IPS DF 6.9 (cell line): ENCODE data around the gene DENND4C.
"Not testable (repeated sequence)": the region's sequence is repeated elsewhere in the genome, so short reads cannot be mapped to it uniquely, and the experiment has no call there.

ENCODE experiments used
- DNase-seq: peaks from one replicate; pipeline ENCODE4 v3.0.0-alpha.2; 2013; ENCODE audit warnings: low read depth, low spot score
- H3K27ac ChIP-seq: one replicate; pipeline ENCODE4 v1.5.1; 2013; ENCODE audit warnings: low read length, control low read depth
- H3K27me3 ChIP-seq: 2 replicates; pipeline ENCODE4 v1.6.1; 2013; ENCODE audit warnings: mild to moderate bottlenecking, low read length; ENCODE audit not compliant: control insufficient read depth, insufficient read depth
- H3K36me3 ChIP-seq: 2 replicates; pipeline ENCODE4 v1.6.1; 2013; ENCODE audit warnings: low read length; ENCODE audit not compliant: control insufficient read depth, insufficient read depth
- H3K4me1 ChIP-seq: 2 replicates; pipeline ENCODE4 v1.6.1; 2013; ENCODE audit warnings: low read length; ENCODE audit not compliant: control insufficient read depth, insufficient read depth
- H3K4me3 ChIP-seq: 2 replicates; pipeline ENCODE4 v1.5.1; 2013; ENCODE audit warnings: mild to moderate bottlenecking, low read length
- H3K9me3 ChIP-seq: 2 replicates; pipeline ENCODE4 v1.6.1; 2013; ENCODE audit warnings: low read length, inconsistent platforms; ENCODE audit not compliant: control insufficient read depth, insufficient read depth
- WGBS: extraction: QIAGEN DNeasy Blood & Tissue Kit; methylation state at CpG from one replicate; pipeline ENCODE4 v1.1.7; 2013; ENCODE audit warnings: mixed read lengths, missing lambda C conversion rate; ENCODE audit not compliant: insufficient read length, insufficient coverage; 5-methylcytosine and 5-hydroxymethylcytosine counted together

The DENND4C gene

DNA sequence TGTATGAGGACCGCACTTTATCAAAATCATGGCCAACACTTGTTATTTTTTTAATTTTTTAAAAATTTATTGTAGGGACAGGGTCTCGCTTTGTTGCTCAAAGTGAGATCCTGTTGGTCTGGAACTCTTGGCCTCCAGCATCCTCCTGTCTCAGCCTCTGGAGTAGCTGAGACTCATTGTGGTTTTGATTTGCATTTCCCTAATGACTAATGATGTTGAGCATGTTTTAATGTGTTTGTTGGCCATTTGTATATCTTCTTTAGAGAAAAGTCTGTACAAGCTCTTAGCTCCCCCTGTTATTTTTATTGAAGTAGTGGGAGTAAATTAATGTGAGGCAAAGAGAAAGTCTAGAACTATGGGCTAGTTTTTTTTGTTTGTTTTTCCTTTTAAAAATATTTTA, 151.2 kb downstream of the DENND4C start:
- Histone ChIP-seq H3K4me1 (no peaks in the 10 kb centered on the region), H3K27ac (no peak overlapping the region), H3K4me3 (no peak overlapping the region), H3K27me3 (no peaks in the 10 kb centered on the region), H3K36me3 (peaks cover 21% of the 10 kb centered on the region; the same call in 1 of the 2 replicates), H3K9me3 (no peaks in the 10 kb centered on the region)
- no CpG with 5 or more reads among the region's 2 CpGs for WGBS
- DNase-seq: no peak

DNA sequence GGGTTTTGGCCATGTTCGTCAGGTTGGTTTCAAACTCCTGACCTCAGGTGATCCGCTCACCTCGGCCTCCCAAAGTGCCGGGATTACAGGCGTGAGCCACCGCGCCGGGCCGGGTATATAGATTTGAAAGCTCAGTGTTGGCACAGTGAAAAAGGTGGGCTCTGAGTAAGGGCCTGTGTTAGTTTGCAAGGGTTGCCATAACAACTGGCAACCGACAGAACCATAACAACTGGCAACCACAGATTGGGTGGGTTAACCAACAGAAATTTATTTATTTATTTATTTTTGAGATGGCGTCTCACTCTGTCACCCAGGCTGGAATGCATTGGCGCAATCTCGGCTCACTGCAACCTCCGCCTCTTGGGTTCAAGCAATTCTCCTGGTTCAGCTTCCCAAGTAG, 154.7 kb downstream of the DENND4C start:
- not testable (repeated sequence) for H3K4me1 ChIP-seq, H3K36me3 ChIP-seq, H3K4me3 ChIP-seq, DNase-seq, H3K27me3 ChIP-seq, H3K9me3 ChIP-seq, H3K27ac ChIP-seq
- WGBS: no CpG with 5 or more reads among the region's 14 CpGs

DNA sequence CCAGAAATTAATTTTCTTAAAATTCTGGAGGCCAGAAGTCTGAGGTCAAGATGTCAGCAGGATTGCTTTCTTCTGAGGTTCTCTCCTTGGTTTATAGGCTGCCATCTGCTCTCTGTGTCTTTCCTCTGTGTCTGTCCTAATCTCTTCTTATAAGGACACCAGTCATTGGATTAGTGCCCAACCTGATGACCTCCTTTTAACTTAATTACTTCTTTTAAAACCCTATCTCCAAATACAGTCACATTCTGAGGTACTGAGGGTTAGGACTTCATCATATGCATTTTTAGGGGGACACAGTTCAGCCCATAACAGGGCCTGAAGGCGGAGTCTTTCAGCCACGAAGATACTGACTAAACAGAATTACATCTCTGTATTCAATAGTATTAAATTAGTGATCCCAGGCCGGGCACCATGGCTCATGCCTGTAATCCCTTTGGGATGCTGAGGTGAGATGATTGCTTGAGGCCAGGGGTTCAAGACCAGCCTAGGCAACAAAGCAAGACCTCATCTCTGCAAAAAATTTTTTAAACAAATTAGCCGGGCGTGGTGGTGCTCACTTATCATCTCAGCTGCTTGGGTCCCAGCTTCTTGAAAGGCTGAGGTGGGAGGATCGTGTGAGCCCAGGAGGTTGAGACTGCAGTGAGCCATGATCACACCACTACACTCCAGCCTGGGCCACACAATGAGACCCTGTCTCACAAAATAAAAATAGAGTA, 155.5 kb downstream of the DENND4C start:
- Histone ChIP-seq H3K4me1 (no peaks in the 10 kb centered on the region), H3K9me3 (no peaks in the 10 kb centered on the region), H3K27ac (no peak overlapping the region), H3K4me3 (no peak overlapping the region), H3K36me3 (no peaks in the 10 kb centered on the region), H3K27me3 (no peaks in the 10 kb centered on the region)
- no CpG with 5 or more reads among the region's 6 CpGs for WGBS
- no peak for DNase-seq

DNA sequence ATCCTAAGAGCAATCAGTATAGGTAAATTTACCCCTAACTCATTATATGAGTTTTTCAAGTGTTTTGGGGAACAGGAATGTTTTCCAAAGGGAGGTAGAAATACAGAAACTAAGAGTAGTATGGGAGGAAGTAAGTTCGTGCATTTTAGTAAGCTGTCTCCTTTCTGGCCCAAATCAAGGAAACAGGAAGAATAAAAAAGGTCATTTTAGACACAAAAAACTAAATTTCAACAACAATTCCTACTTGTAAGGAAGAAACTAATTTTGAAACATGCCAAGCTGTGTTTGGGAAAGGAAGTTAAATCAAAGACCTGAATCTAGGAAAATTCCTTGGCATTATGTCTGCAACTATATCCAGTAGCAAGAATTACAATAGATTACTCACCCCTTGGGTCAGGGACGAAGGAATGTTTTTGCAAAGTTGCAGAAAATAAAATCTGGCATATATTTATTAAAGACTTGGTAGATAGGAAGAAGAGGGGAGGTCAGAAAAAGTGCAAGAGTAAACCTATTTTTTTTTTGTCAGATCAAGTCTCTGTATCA, 156.1 kb downstream of the DENND4C start:
- Histone ChIP-seq H3K4me1 (no peaks in the 10 kb centered on the region), H3K4me3 (no peak overlapping the region), H3K27me3 (no peaks in the 10 kb centered on the region), H3K9me3 (no peaks in the 10 kb centered on the region), H3K27ac (no peak overlapping the region), H3K36me3 (no peaks in the 10 kb centered on the region)
- DNase-seq: no peak
- WGBS: no CpG with 5 or more reads among the region's 2 CpGs

DNA sequence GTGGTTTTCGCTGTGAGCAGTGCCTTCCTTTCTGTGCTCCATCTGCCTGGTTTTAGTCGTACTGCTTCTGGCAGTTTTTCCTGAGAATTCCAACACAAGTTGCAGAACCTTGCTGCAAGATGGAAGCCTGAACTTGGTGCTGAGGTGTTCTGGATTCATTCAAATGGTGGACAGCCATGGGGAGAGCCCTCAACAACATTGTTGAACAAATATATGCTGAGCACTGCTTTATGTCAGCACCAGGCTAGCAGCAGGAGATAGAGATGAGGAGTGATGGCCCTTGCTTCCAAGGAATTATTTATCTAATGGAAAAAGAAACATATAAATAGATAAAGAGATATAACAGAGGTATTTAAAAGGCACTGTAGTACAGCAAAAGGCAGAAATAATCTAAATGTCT, 156.8 kb downstream of the DENND4C start:
- Histone ChIP-seq H3K36me3 (no peaks in the 10 kb centered on the region), H3K27ac (no peak overlapping the region), H3K27me3 (no peaks in the 10 kb centered on the region), H3K9me3 (no peaks in the 10 kb centered on the region), H3K4me3 (no peak overlapping the region), H3K4me1 (no peaks in the 10 kb centered on the region)
- DNase-seq: no peak
- whole genome bisulfite sequencing: no CpG with 5 or more reads among the region's 2 CpGs

DNA sequence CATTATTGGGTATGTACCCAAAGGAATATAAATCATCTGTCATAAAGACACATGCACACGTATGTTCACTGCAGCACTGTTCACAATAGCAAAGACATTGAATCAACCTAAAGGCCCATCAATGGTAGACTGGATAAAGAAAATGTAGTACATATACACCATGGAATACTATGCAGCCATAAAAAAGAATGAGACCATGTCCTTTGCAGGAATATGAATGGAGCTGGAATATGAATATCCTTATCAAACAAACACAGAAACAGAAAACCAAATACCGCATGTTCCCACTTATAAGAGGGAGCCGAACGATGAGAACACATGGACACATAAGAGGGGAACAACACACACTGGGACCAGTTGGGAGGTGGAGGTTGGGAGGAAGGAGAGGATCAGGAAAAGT, 159.0 kb downstream of the DENND4C start:
- not testable (repeated sequence) for H3K4me1 ChIP-seq, DNase-seq, H3K27ac ChIP-seq, H3K9me3 ChIP-seq, H3K4me3 ChIP-seq, H3K36me3 ChIP-seq, H3K27me3 ChIP-seq
- no CpG with 5 or more reads among the region's 4 CpGs for WGBS

DNA sequence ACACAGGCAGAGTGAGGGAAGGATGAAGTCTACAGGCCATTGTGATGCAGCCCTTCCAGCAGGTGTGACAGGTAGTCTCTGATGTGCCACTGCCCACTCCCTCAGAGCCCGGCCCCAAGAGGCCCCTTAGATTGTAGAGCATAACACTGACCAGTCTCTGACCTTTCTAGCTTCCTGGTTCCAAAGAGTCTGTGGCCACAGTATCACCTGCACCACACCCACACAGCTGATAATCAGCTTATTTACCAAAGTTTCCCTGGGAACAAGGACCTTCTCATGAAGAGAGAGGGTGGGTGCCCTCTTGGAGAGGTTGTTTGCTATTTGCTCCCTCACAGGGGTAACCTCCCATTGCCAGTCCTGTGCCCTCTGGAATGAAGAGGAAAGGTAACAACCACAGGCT, 167.4 kb downstream of the DENND4C start:
- Histone ChIP-seq H3K27ac (no peak overlapping the region), H3K4me3 (no peak overlapping the region), H3K9me3 (no peaks in the 10 kb centered on the region), H3K36me3 (no peaks in the 10 kb centered on the region), H3K27me3 (no peaks in the 10 kb centered on the region), H3K4me1 (no peaks in the 10 kb centered on the region)
- WGBS: no CpG with 5 or more reads among the region's 1 CpG
- no peak for DNase-seq

DNA sequence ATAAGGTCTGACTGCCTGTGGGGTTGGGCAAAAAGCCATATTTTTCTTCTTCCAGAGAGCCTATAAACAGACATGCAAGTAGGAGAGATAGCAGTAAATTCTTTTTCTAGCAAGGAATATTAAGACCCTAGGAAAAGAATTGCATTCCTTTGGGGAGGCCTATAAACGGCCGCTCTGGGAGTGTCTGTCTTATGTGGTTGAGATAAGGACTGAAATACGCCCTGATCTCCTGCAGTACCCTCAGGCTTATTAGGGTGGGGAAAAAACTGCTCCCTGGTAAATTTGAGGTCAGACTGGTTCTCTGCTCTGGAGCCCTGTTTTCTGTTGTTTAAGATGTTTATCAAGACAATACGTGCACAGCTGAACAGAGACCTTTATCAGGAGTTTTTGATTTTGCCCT, 172.7 kb downstream of the DENND4C start:
- not testable (repeated sequence) for H3K36me3 ChIP-seq, H3K4me1 ChIP-seq, DNase-seq, H3K27ac ChIP-seq, H3K9me3 ChIP-seq, H3K27me3 ChIP-seq, H3K4me3 ChIP-seq
- WGBS: no CpG with 5 or more reads among the region's 4 CpGs

DNA sequence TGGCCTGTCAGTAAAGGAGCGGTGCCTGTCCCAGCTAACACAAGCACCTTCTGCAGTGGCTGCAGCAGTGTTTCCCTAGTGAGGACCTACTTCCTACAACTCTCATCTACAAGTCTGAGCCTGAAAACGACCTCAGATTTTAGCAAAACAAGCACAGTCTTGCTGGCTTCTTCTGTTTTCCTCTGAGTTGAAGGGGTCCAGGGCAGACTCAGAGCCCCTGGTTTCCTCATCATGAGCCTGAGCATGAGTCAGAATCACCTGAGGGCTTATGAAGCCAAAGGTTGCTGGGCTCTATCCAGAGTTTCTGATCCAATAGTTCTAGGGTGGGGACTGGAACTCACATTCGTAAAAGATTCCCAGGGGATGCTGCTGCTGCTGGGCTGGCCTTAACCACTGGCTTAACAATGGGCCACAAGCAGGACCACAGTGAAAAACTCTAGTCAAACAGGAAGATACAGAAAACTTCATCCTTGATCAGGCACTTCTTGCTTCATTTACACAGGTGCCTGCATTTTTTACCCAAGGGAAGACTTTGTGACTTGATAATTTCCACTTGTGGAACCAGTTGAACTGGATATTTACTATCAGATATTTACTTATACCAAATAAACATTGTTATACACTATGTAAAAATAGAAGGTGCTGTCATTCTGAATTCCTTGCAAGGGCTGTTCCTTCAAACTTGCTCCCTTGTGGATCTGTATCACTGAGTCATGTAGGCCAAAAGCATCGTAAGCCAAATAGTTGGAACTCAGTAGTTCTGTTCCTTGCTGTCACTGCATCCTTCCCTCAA, 174.0 kb downstream of the DENND4C start:
- H3K4me1 ChIP-seq: no peaks in the 10 kb centered on the region
- no peaks in the 10 kb centered on the region for H3K9me3 ChIP-seq
- no peaks in the 10 kb centered on the region for H3K36me3 ChIP-seq
- H3K4me3 ChIP-seq: no peak overlapping the region
- H3K27ac ChIP-seq: no peak overlapping the region
- no peak for DNase-seq
- no peaks in the 10 kb centered on the region for H3K27me3 ChIP-seq
- WGBS: no CpG with 5 or more reads among the region's 4 CpGs

DNA sequence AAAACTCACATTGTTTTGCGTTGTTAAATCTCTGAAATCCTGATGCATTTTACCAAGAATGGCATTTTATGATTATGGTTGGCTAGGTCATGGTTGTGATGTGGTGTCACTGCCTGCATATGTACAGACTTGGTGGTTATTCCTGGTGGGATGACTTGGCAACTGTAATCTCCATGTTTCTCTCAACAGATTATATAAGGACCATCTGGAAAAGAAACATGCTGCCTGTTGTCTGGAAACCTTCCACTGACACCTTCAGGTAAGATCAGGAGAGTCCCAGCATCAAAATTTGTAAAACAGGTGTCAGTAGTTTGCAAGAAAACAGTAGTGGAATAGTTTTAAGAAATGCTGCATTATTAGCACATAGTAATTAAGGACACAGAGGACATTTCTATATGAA, 175.3 kb downstream of the DENND4C start:
- DNase-seq: no peak
- Histone ChIP-seq H3K4me1 (no peaks in the 10 kb centered on the region), H3K9me3 (no peaks in the 10 kb centered on the region), H3K27ac (no peak overlapping the region), H3K27me3 (no peaks in the 10 kb centered on the region), H3K36me3 (no peaks in the 10 kb centered on the region), H3K4me3 (no peak overlapping the region)
- no CpG with 5 or more reads among the region's 1 CpG for WGBS
